Uterus (tissue), 2 donors: ENCODE results near the gene SMIM10L2A.

Experiments used
- POLR2A ChIP-seq, 2 donors: fragments of 450-650 bp; IDR thresholded peaks; one replicate each; pipeline ENCODE4 v1.6.1; 2016; ENCODE audit warnings: antibody characterized with exemption in 2 of 2, mild to moderate bottlenecking in 1 of 2, moderate library complexity in 1 of 2
- TF ChIP-seq, protein P1 (sequence below), 4 experiments: fragments of 200-600 bp in 2 of 4; fragments of 450-650 bp in 2 of 4; sonication (generic) in 2 of 4; IDR thresholded peaks; one replicate each; pipeline ENCODE4 v1.5.1; 2016 to 2019; ENCODE audit warnings: antibody characterized with exemption in 4 of 4, mild to moderate bottlenecking in 2 of 4, moderate library complexity in 1 of 4

DNA sequence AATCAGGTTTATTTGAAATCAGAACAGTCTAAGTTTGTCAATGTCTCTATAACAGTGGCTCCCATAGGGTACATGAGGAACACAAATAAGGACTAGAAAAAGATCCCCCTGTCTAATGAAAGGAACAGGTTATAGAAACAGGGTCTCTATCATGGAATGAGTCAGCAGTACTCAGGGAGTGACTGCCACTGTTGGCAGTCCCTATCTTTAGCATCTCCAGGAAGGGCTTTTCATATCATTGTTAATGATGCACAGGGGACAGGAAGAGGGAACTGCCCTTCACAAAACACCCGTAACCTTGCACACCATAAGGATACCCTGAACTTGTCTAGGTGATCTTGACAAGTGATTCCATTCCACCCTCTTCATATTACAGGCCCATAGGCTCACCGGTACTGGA is 38.5 kb upstream of the SMIM10L2A start:
- TF ChIP-seq, protein P1, sequence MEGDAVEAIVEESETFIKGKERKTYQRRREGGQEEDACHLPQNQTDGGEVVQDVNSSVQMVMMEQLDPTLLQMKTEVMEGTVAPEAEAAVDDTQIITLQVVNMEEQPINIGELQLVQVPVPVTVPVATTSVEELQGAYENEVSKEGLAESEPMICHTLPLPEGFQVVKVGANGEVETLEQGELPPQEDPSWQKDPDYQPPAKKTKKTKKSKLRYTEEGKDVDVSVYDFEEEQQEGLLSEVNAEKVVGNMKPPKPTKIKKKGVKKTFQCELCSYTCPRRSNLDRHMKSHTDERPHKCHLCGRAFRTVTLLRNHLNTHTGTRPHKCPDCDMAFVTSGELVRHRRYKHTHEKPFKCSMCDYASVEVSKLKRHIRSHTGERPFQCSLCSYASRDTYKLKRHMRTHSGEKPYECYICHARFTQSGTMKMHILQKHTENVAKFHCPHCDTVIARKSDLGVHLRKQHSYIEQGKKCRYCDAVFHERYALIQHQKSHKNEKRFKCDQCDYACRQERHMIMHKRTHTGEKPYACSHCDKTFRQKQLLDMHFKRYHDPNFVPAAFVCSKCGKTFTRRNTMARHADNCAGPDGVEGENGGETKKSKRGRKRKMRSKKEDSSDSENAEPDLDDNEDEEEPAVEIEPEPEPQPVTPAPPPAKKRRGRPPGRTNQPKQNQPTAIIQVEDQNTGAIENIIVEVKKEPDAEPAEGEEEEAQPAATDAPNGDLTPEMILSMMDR (IDR thresholded peaks at IDR 0.05), result no peak
- no peak for TF ChIP-seq POLR2A (IDR thresholded peaks at IDR 0.05)
